Endometrium (tissue), 2 donors: Measurements from ENCODE around the gene HPCAL1.

ENCODE experiments used
- FAIRE-seq: peaks from 2 replicates; lab custom pipeline; 2012; peaks lifted over from hg19 to GRCh38; lab: Jason Lieb, UNC
- donor health status: control.
- donor health status: control.

Gene HPCAL1

DNA sequence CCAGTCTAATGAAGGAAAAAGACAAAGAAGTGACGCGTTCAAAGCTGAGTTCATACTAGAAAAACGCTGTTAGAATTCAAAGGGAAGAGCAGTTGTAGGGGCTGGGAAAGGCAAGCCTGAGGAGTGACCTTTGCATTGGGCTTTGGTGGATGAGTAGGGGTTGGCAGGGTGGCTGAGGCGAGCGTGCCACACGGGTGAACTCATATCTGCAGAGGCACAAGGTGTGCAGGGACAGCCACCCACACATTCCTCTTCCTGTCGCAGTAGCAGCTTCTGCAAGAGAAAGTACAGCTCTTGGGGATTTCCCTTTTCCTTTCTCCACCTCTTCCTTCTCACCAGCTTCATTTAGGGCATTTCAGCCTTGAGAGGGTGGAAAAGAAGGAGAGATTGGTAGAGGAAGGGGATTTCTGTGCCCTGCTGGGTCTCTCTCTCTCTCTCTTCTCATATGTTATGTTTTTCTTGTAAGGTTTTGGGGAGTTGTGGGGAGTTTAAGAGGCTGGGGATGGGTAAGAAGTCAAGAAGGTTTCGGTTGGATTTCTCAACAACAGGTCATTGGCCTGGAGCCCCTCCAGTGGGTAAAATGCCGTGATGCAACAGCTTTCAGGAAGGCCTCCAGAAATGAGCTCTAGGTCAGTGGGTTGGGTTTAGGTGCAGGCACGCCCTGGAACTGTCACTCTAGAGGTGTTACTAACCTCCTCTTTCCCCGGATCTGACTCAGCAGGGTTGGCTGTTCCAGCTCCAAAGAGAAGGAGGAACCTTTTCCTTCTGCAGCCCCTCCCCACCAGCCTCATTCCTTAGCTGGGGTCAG is 105.3 kb downstream of the HPCAL1 start:
- FAIRE-seq = no peak

DNA sequence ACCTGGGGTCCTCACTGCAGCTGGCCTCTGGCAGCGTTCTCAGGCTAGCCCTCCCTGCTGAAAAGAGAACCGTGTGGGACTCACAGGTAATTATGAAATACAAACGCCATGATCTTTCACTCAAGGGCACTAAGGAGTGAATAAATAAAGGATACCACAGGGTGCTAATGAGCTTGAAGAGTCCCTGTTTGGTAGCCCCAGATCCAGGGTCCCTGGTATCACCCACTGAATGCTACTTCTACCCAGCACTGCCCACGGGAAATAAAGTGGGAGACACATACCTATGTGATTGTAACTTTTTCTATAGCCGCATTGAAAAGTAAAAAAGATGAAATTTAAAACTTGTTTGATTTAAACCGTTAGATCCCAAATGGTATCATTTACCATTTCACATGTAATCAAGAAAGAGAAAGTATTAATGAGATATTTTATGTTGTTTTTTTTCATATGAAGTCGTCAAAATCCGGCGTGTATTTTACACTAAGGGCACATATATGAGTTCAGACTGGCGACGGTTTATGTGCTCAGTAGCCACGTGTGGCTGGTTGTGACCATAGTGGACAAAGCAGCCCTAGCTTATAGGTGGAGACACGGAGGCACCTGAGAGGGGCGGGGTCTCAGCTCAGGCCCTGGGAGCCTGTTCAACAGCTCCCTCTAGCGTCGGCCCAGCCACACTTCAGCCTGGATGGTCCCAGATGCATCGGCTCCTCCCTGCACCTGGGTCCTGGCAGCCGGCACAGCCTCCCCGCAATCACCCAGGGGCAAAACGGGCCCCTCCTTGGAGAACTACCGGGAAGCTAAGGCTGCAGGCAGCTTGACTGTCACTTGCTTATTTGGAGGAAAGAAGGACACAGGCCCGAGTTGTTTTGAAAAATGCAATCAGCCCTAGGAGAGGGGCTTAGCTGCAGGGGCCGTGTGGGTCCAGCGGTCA is 106.2 kb downstream of the HPCAL1 start:
- FAIRE-seq = no peak

DNA sequence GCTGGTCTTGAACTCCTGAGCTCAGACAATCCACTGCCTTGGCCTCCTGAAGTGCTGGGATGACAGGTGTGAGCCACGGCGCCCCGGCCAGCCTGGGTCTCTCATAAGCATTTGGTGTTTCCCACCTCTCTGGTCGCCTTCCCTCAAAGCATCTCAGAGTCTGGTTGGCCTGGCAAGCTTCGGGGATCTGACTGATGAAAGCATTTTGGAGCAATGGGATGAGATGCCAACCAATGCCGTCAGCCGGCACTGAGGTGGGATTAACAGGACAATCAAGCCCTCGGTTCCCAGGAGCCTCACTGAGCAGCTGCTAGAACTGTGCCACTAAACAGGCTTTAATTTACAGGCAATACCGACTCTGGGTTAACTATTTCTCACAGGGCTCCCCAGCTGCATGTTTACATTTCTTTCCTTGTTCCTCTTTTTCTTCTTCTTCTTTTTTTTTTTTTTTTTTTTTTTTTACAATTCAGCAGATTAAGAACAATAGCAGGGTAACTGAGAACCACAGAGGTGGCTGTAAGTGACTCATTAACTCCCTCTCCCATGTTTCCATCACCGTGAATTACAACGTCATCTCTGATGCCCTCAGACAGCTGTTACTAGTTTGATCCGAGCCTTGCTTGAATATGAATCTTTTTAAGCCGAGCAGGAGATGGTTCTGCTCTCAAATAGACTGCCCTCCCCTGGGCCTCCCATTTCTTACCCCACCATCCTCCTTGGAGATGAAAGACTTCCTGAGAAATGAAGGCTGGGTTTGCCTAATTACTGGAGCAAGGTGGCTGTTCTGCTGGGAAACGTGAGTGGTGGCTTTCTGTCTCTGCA is 107.5 kb downstream of the HPCAL1 start:
- FAIRE-seq = no peak

DNA sequence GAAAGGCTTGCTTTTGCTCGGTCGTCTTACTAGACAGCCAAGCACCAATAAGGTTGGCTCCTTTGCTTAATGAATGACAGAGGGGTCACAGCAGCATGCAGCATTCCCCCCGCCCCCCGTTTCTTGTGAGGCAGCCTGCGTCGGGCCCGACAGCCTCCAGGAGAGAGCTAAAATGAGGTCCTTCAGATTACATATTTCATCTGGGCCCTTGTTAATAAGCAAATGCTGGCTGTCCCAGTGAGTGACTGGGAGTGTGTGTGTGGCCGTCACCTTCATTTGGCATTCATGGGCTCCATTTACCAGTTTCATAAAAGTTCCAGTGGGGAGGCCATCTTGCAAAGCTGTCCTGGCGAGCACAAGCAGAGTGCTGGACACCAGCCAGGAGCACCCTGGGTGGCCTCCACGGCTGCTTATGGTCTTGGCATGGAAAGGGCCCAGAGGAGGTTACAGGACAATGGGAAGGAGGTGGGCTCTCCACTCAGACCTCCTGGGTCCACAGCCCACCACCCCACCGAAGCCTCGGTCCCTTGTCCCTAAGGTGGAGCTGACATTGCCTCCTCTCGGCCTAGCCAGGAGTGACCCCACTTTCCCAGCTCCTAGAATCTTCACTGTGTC is 108.2 kb downstream of the HPCAL1 start:
- no peak for FAIRE-seq

DNA sequence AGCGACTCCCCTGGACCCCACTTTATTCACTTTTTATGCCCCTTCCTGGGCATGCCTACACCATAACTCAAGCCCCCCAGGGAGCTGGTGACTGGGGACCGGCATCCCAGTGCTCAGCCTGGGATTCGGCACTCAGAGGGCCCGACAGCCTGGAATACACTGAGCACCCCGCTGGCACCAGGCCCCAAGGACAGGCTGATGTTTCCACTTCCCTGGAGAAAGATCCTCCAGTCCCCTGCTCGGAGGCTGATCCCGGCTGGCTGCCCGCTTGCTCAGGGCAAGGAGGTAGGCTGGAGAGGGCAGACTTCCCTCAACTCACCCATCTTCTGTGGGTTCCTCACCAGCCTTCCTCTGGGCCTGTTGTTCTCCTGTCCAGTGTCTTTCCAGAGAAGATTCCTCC is 108.9 kb downstream of the HPCAL1 start:
- no peak for FAIRE-seq

DNA sequence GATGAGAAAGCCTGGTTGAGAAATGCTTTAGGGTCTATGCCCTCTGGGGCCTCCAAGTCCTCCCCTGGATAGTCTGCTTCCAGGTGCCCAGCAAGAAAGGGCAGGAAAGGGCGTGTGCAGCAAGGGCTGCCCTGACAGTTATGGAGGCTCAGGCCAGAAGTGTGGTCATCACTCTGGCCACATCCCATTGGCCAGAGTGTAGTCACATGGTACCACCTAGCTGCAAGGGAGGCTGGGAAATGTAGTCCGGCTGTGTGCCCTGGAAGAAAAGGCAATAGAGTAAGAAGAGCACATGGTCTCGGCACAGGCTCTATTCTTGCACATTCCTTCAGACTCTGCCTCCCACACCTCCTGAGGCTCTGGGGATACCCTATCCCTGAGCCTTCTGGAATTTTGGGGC is 109.7 kb downstream of the HPCAL1 start:
- FAIRE-seq = no peak

DNA sequence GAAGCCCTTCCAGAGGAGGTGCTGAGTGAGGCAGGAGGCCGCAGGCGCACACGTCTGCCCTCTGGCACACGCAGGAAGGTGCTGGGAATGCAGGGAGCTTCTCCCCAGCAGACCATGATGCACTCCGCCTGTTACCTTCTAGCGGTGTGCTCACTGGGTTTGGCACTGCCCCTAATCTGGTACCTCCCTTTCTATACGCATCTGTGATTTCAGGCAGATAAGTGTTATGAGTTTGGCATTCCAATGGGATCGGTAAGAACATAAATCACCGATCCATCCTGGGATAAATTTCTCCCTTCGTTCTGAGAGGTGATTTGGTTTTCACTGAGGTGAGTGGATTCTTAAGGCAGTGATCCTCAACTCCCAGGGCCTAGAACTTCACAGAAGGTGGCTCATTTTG is 110.8 kb downstream of the HPCAL1 start:
- FAIRE-seq = no peak

DNA sequence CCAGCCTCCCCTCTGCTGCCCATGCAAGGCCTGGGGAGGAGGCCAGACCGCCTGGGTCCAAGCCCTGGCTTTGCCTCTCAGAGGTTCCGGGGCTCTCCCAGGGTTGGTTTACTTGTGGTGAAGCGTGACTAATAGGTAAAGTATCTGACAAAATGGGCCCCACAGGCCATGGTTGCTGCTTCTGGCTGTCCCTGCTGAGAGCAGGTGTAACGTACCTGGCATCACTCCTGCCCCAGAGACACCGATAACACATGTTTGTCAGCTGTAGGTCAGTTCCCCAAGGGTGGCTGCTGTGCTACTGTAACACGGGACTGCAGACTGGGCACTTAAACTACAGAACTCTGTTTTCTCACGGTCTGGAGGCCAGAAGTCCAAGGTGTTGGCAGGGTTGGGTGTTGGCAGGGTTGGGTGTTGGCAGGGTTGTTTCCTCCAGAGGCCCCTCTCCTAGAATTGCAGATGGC is 111.3 kb downstream of the HPCAL1 start:
- no peak for FAIRE-seq

DNA sequence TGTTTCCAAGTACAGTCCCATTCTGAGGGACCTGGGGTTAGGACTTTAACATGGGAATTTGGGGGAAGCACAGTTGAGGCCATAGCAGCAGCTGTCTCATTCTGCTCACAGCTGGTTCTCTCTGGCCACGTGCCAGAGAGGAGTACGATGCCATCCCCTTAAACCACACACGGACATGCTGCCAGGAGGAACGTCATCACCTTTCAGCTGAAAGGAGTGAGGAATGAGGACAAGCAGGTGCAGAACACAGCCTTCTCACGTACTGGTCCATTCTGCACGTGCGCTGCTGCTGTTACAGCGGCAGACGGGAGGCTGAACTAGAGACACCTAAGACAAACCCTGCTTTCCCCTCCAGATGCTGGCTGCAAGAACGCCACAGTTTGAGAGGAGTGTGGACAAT is 111.9 kb downstream of the HPCAL1 start:
- FAIRE-seq = no peak

DNA sequence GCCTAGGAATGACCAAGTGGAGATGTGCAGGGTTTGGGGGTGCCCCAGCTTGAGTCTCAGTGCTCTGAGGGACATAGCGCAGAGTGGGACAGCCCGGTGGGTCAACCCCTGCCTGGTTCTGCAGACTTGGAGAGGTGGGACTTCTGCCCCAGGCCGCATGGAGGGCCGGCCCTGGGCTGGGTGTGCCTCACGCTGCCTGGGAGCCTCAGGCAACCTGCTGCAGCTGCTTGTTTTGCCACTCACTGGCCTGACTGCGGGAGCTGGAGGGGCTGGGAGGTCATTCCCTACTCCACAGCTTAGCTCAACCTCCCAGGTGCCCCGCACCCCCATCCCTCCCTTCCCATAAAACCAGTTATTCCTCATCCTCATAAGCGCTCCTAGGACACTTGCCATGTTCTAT is 112.3 kb downstream of the HPCAL1 start:
- FAIRE-seq = no peak

DNA sequence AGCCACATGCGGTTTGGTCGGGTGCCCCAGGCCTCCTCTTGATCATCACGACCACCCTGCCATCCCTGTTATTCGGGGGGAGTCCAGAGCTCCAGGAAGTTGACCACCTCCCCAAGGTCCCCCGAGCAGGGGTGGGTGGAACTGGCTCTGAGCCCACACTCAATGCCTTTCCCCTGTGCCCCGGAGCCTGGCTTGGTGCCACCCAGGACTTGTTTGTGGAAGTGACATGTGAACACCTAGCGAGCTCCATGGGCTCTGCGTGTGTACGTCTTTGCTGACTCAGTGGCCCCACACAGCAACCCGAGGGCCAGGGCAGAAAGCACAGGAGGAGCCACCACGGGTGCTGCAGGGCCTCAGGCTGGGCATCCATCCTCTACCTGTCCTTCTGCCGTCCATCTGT is 112.9 kb downstream of the HPCAL1 start:
- FAIRE-seq = no peak

DNA sequence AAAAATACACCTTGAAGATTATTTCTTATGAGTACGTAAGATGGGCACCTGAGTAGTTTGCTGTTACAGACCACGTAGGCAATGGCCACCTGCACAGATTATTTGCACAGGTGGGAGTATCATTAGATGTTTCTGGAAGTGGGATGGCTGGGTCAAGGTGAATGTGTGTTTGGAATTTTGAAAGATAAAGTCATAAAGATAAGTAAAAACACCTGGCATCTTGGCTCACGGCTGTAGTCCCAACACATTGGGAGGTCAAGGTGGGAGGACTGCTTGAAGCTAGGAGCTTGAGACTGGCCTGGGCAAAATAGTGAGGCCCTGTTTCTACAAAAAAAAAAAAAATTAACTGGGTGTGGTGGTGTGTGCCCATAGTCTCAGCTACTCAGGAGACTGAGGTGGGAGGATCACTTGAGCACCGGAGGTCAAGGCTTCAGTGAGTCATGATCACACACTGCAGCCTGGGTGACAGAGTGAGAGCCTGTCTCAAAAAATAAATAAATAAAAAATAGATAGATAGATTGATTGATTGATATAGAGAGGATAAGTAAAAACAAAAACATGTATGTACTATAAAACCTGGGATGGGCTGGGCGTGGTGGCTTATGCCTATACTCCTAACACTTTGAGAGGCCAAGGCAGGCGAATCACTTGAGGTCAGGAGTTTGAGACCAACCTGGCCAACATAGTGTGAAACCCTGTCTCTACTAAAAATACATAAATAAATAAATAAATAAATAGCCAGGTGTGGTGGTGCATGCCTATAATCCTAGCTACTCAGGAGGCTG is 115.0 kb downstream of the HPCAL1 start:
- FAIRE-seq = no peak

DNA sequence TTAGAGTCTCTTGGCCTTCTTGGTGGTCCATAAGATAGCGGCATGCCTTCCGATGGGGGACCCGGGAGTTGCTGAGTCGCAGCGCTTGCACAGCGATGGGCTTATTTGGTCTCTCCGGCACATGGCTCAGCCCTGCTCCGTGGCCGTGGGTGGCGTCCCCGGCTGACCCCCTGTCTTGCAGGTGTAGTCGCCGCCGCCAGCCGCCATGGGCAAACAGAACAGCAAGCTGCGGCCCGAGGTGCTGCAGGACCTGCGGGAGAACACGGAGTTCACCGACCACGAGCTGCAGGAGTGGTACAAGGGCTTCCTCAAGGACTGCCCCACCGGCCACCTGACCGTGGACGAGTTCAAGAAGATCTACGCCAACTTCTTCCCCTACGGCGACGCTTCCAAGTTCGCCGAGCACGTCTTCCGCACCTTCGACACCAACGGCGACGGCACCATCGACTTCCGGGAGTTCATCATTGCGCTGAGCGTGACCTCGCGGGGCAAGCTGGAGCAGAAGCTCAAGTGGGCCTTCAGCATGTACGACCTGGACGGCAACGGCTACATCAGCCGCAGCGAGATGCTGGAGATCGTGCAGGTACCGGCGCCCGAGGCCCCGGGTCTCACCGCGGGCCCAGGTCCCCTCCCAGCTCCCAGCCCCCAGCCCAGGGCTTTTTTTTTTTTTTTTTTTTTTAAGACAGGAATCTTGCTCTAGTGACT is 117.0 kb downstream of the HPCAL1 start:
- FAIRE-seq = no peak

DNA sequence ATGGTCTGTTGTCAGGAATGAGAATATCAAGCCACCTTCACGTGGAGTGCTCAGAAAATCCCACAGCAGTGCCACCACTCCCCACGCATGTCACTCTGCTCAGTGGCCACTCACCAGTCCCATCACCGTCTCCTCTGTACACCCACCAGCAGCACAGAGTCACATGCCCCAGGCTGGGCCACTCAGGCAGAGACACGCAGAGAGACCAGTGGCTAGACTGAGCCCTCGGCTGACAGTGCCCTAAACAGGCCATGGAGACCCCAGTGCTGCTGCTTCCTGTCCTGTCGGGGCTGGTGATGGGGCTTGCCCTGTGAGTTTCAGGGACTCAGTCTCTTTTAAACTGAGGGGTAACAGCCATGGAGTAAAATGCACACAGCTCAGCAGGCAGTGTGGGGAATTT is 119.5 kb downstream of the HPCAL1 start:
- FAIRE-seq = no peak

DNA sequence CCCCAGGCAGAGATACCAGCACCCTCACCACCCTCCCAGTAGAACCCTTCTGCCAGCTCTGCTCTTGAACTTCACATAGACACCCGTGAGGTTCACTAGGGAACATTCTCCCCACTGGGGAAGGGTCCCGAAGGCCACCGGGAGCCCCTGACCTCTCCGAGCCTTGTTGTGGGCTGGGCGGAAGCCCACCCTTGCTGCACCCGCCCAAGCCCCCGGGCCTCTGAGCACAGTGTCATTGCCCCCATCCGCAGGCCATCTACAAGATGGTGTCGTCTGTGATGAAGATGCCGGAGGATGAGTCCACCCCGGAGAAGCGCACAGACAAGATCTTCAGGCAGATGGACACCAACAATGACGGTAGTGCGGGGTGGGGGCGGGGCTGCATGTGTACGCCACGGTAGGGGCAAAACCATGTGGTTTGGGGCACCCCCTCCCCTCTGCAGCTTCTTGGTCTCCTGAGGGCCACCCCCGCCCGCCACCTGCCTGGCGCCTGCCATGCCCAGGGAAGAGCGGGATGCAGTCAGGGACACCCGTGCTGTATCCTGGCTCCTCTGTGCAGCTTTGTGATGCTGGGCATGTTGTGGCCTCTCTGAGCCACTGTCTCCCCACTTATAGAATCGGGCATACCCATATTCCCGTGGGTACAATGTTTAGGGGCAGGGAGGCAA is 120.2 kb downstream of the HPCAL1 start:
- FAIRE-seq = no peak

DNA sequence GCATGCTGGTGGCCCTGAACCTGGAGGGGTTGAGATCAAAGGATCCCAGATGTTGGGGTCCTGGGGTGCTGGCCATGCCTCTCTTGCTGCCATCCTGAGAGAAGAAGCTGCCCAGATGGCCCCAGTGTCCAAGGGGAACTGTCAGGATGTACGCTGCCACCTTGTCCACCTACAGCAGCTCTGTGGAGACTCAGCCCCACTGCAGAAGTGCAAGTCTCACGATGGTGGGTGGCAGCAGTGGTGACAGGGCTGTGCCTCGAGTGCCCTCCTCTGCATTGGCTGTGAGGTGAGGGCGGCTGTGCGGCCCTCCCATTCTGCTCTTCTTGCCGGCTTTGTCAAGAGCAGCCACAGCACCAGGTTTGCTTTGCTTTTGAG is 120.7 kb downstream of the HPCAL1 start:
- no peak for FAIRE-seq

DNA sequence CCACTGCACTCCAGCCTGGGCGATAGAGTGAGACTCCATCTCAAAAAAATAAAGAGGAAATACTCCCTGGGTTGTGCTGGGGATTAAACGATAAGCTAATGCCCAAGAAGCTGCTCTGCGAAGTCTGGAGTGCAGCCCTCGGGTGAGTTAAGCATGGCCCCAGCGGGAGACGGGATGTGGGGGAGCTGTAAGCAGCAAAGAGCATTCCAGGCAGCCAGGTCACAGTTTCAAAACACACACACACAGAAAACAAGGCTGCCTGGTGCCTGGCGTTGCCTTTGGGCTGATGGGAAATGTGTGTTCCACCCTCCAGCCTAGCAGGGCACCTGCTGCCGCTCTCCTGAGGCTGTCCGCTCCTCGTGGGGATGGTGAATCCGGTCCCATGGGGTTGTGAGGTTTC is 121.3 kb downstream of the HPCAL1 start:
- FAIRE-seq = no peak

DNA sequence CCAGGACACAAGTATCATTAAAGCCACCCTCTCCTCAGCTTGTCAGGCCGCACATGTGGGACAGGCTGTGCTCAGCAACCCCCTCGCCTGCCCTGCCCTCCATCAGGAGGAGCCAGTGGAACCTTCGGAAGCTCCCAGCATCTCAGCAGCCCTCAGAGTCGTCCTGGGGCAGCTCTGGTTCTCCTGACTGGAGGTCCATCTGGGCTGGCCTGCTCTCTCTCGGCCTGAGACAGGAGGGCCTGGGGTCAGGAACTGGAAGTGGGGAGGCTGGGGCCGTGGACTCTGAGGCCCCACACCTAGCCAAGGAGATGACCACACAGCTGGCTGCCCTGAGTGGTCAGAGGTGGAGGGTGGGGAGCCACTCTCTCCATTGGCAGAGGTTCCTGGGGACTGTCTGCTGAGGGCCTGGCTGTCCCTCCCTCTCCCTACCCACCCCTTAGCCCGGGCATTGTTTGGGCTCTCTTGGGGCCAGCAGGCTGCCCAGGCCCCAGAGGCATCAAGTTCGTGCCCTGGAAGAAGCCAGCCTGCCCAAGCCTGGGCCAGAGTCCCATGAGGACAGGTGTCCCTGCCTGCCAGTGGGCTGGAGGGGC is 122.3 kb downstream of the HPCAL1 start:
- FAIRE-seq = no peak

DNA sequence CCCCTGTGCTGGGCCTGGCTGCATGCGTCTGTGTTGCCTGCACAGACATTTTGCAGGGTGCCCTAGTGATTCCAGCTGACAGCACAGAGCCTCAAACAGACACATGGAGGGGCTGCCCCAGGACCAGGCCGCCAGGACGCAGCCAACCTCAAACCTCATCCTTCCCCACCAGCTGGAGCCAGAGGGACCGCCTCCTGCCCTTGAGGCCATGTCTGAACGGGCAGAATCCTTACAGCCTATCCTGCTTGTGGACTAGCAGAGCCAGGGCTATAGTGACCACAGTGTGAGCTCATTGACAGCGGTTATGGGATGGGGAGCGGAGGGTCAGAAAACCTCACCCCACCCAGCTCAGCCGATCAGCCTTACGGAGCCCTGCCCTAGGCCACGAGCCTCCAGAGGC is 123.0 kb downstream of the HPCAL1 start:
- FAIRE-seq = no peak
